Measurements from ENCODE around the gene NAV3.
A peak's percentile ranks its signal among the peaks of the same experiment; 100 is the strongest.
"Not testable (repeated sequence)": the region's sequence is repeated elsewhere in the genome, so short reads cannot be mapped to it uniquely, and the experiment has no call there.

NAV3 gene

DNA sequence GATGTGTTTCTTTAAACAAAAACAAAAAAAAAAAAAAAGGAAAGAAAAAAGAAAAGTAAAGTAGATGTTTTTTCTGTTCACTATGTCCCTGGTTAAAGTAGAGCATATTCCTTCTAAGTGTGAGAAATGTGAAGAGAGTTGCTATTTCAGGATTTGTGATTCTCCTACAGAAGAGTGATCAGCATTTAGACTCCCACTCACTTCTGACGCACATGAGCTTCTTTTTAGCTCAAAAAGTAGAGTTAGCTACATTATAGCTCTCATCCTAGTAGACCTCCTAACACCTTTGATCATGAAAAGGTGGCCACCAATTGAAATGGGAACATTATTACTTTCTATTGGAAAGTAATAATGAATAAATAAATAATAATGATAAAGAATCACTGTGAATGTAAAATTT is 368.2 kb downstream of the NAV3 start:
- DNase-seq = no peak

DNA sequence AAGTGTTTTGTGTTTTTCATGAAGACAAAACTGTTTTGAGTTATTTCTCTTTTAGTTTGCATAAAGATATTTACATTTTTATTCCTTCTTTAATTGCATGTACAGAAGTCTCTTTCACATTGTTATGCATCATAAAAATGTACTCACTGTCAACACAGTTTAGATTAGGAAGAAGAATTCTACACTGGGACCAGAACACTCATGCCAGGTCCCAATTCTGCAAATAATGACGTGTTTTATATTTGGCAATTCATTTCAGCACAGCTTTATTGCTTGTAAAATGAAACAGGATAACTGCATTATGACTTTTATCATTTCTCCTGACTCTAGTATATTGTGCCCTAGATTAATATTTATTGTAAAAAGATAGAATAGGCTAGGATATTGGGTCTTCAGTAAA is 369.2 kb downstream of the NAV3 start:
- DNase-seq = no peak

DNA sequence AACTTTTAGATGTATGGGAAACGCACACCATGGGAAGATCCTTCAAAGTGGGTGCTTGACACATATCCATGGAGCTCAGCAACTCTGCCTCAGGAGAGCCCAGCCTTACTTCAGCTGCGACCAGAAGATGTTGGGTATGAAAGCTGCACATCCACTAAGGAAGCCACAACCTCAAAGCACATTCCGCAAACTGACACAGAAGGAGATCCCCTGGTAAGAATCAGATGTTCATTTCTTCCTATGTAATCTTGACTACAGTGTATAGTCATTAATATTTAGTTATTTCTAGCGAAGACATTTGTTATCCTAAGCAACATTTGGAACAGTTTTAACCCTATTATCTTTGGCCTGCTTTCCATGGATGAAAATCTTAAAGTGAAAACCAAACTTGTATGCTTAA is 374.2 kb downstream of the NAV3 start:
- no peak for DNase-seq

DNA sequence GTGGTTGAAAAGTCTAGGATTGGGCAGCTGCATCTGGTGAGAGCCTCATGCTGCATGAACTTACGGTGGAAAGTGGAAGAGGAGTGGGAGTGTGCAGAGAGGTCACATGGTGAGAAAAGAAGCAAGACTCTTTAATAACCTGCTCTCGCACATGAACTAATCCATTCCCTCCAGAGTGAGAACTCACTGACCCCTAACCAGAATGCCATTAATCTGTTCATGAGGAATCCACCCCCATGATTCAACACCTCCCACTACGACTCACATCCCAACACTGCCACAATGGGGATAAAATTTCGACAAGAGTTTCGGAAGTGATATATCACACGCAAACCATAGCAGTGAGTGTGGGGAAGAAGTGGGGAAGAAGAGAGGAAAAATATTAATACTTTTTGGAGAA is 377.4 kb downstream of the NAV3 start:
- DNase-seq = no peak

DNA sequence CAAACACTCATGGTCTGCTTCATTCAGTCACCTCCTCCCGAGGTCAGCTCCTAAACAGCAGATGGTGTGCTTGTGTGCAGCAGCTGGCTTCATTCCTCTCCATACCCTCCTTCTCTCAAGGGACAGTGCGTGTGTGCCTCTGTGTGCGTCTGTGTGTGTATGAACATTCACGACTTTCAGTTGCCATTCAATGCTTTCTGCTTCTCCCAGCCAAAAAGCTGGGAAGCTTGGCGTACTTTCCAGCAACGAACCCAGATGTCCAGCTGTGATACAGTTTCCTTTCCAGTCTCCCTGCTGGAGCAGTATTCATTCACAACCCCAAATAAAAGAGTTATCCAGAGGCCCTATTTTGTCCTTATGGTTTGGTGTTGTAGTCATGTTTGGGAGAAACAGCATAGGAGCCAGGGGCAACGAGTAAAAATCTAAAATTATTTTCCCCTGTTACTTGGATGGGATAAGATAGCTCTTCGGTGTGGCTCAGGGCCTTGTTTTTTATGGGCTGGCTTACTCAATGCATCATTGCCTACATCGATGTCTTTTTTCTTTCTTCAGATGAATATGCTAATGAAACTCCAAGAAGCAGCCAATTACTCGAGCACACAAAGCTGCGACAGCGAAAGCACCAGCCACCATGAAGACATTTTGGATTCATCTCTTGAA is 379.3 kb downstream of the NAV3 start:
- DNase-seq = peak; percentile 91

DNA sequence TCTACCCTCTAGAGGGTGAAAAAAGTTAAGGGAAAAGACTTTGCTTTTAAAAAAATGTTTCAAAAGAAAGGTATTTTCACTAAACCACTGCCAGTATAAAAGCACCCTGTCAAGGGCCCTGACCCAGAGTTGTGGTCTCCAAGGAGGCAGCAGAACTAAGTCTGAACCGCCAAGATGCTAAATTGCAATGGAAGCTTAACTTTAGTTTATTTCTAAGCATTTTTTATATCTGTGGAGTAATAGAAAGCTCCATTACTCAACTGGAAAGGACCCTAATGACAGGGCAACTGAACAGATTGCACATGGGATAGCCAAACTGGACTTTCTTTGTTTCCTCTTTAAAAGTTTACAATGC is 379.8 kb downstream of the NAV3 start:
- peak; percentile 41 for DNase-seq

DNA sequence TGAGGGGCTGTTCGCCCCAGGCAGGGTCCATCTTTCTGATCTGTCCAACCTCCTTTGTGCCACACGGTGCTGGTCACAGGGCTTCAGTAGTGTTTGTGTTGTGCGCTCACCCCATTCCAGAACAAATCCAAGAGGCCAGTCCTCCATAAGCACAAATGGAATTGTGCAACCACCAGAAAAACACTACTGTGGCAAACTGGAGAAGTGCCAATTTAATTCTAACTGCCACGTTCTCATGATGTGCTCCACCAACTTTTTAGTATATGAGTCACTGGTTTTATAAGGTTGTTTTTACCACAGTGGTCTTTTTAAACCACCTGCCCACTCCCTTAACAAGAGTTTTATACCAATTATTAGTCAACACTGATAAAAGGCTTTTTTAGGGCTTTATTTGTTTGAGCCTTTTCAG is 380.2 kb downstream of the NAV3 start:
- peak; percentile 50 for DNase-seq

DNA sequence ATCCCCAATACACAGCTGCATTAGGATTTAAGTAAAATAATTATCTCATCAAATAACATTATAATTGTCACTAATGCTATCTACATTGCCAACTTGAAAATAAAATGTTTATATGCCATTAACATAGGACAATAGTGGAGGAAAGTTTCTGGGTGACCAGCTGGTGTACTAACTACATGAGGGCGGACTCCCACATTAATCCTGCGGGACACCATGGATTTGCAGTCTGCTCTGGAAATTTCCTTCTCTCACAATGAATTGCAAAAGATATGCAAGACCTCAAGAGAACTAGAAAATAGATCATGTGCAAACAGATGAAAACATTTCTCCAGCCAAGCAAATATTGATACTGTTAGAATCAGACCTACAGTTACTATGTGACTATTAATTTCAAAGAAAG is 390.1 kb downstream of the NAV3 start:
- DNase-seq = no peak

DNA sequence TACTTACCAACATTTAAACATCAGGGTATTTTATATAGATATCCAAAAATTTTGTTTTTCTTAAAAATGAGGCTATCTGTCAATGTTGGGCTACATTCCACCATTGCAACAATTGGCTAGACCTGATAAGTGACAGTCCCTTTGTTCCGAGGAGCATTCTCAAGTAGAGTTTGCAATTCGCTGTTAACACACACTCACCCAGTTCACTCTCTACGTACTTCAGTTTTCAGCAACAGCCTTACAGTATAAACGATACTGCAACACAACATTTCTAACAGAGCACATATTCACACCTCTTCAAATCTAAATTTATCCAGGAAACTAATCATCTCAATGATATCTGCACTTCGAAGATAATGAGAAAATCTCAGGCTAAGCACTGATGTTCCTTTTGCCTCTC is 393.5 kb downstream of the NAV3 start:
- DNase-seq = no peak

DNA sequence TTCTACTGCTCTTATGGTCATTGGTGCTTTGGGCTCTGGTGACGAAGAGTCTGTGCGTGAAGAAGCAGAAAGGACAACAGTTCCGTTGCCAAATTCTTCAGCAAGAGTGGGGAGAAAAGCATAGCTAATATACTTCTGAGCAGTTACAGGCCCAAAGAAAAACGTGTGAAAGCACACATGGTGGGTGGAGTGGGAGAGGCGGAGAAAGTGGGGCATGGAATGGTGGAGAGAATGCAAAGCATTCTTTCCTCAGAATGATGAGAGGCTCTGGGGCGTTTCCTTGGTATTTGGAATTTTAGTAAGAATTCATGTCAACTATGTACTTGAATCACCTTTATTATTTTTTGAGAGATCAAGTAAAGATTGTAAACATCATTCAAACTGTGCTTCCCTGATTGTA is 396.1 kb downstream of the NAV3 start:
- DNase-seq = no peak

DNA sequence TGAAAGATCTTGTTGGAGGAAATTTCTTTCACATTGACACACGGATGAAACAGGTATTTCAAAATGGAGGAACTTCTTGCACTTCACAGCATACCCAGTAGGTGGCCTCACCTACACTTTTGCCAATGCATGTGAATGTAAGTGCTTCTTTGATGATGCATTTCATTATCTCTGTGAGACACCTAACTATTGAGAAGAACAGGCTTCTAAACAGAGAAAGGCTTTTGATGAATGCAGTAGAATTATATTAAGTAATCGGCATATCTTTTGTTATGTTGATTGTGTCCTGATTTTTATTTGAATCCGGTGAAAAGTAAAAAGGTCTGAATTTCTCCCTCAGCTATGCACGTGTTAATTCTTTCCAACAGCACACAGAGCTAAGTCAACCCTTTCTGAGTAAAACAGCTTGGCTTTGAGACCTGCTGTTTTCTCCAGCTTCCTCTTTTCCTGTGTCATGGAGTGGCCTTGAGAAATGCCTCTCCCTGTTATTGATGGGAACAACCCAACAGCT is 399.0 kb downstream of the NAV3 start:
- peak; percentile 86 for DNase-seq

DNA sequence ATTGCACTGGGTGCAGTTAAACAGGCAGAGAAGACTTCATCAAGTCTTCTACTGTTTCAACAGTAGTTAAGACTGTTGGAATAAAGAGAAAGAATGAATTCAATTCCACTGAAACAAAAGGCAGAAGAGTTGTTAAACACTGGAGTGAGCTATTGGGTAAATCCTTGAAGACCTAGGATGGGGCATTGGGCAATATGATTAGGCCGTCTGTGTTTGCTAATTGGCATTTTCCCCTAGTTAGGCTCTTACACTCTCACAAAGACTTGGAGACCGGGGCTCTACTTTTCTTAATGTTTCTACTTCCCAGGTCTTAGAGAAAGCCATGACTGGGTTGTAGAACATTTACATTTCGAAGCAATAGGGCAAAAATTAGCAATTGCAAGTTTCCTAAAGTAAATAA is 402.1 kb downstream of the NAV3 start:
- DNase-seq = no peak

DNA sequence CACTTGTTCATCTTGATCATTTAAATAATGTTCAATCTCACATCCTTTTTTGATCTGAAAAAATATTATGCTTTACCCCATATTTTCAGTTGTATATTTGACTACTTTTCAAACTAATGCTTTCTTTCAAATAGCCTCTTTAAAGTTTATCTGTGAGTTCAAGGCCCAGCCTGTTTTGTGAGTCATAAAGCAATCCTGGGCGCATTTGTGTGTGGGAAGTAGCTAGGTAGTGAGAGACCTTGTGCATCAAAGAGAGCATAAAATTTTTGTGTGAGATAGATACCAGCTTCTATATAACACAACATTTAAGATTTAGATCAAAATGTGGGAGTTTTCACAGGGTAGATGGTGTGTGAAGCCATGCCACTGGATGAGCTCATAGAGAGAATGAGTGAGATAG is 405.6 kb downstream of the NAV3 start:
- no peak for DNase-seq

DNA sequence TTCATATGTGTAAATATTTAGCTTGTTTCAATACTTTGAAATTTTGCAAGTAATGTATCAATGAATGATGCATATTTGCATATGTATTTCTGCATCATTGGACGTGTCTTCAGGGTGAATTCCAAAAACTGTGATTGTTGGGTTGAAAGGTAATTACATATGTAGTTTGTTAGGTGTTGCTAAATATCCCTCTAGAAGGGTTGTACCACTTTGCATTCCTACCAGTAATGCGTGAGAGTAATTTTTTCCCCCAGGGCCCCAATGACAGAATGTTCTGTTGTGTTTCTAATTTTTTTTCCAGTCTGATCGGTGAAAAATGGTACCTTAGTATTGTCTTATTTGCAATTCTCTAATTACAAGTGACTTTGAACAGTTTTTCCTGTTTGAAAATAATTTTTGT is 408.9 kb downstream of the NAV3 start:
- DNase-seq = no peak

DNA sequence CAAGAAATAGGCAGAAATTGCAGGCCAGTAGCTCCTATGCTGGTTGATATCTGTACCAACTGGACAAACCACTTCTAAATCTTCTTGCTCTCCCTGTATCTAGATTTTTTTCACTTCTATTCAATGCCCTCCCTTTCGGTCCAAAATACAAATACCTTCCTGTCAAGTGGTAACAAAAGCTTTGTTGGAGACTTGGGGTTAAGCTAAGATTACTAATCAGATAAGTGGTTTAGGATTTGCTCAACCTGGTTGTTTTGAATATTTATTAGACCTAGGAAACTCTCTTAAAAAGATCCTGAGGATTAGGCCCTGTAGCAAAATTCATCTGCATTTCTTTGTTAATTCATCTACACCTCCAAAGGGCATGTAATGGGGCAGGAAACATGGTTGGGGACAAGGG is 410.1 kb downstream of the NAV3 start:
- DNase-seq = peak; percentile 15

DNA sequence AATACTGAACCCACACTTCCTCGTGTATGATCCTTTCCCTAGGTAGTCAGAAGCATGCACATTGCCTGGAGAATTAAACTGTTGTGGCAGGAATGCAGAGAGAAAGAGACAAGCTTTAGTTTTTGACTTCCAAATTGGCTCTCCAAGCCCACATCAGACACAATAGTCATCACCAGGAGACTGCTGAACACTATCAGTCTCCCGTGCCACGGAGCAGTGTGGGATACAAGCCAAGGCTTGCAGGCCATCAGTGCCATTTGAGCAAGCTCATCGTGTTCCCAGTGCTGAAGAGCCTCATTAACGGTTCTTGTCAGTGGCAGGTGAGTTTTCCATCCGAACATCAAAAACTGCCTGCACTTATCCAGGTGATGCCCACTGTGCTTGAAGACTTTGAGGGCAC is 410.8 kb downstream of the NAV3 start:
- no peak for DNase-seq

DNA sequence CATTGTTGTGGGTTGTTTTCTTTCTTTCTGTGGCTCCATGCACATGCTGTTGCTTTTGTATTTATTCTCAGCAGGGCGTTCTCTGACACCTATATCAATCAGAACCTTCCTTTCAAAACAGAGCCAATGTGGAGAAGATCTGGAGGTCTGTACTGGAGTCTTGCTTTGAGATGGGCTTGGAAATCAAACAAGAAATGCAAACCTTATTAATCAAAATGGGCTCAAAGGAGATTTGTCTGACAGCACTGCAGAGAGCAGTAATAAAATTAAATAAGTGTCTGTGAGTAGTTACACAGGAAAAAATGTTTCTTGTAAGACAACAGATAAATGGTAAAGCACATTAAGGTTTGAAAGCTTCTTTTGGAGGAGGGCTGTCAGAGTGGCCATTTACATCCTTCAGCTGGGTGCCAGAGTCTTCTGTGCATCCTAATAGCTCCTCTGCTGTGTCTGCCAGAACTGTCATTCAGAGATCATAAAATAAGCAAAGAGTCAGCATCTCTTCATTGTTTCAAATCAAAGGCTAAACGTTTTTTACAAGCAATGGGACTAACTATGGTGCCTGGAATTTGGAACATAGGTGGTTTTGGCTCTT is 414.3 kb downstream of the NAV3 start:
- no peak for DNase-seq

DNA sequence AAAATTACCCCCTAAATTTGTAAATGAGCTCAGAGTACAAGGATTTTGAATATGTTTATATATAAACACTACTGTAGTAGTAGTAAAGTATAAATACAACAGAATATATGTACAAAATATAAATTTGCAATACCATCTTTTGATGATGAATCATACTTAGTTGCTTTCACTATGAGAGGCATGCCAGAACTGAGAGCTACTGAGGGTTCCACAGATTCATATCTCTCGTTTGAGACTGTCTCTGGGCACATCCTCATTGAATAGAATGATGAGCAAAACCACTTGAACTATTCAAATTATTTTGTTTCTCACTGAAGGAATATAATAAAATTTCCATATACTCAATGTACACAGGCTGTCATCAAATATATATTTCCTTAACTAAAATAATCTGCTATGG is 417.6 kb downstream of the NAV3 start:
- DNase-seq = no peak

DNA sequence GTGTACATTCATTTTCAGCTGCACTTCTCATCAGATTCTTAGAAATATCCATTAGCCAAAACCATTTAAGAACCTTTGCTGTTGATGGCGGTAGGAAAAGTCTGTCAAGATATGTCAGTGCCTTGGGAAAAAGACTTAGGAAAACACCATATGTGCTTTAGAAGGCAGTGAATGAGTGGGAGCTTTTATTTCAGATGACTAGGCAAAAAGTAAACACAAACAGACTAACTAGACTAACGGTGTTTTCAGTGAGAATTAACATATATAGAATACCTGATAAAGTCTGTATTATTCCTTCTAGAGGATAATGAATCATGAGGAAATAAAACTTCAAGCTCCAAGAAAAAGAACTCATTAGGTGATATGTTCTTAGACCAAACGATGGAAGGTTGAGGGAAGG is 418.9 kb downstream of the NAV3 start:
- no peak for DNase-seq

DNA sequence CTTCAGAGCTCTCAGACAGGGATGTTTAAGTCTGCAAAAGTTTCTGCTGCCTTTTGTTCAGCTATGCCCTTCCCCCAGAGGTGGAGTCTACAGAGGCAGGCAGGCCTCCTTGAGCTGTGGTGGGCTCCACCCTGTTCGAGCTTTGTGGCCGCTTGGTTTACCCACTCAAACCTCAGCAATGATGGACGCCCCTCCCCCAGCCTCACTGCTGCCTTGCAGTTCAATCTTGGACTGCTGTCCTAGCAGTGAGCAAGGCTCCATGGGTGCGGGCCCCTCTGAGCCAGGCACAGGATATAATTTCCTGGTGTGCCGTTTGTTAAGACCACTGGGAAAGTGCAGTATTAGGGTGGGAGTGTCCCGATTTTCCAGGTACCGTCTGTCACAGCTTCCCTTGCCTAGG is 427.0 kb downstream of the NAV3 start:
- DNase-seq = not testable (repeated sequence)

DNA sequence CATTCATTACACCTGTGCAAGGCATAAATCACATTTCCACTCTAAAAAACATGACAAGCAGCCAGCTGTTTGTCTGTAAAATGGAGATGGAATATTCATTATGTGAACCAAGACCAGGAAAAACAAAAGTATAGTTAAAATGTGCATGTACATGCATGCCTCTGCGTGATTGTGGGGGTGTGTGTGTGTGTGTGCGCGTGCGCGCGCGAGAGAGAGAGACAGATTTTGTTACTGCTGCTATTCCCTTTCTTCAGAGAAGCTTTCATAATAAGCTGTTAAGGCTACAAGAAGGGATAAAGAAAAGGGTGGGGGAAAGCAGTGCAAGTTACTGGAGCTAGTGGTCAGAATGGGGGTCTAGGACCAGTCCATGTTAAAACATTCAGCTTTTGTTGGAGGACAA is 430.3 kb downstream of the NAV3 start:
- DNase-seq = no peak

DNA sequence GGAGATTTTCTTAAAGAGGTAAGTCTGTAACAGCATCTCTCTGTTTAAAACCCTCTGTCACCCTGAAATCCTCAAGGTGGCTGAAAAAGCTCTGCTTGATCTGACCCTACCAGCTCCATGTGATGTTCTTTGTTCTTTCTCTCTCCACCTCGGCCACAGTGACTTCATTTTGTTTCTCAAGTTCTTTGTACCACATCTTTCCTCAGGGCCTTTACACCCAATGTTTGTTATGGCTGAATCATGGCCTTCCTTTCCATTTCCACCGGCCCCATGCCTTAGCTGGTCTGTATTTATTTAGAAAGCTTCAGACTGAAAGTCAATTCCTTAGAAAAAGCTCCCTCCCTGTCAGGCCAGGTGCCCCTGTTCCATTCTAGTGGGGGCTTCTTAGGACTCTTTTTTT is 431.2 kb downstream of the NAV3 start:
- DNase-seq = no peak
